DND-41 (cell line): ENCODE data around the gene LSM8.
"Not testable (repeated sequence)": the region's sequence is repeated elsewhere in the genome, so short reads cannot be mapped to it uniquely, and the experiment has no call there.

Source experiments
- ATAC-seq: fragments of 200-7000 bp; cut with Tn5 transposase; 3 replicates; pipeline ENCODE4 v1.9.1; 2021; ENCODE audit warnings: low read depth; ENCODE audit not compliant: insufficient read depth
- DNase-seq: peaks from one replicate; pipeline ENCODE4 v3.0.0-alpha.2; 2020
- H2AFZ ChIP-seq: 2 replicates; pipeline ENCODE4 v1.6.0; 2012; ENCODE audit warnings: low read depth, low read length
- H3K27ac ChIP-seq: 2 replicates; pipeline ENCODE4 v1.5.1; 2012; ENCODE audit warnings: low read length, inconsistent platforms
- H3K27me3 ChIP-seq: fragments of 200-600 bp; sonication (generic); 2 replicates; pipeline ENCODE4 v1.6.0; 2012; ENCODE audit warnings: low read length, mild to moderate bottlenecking, inconsistent platforms; ENCODE audit not compliant: insufficient read depth, poor library complexity
- H3K36me3 ChIP-seq: 2 replicates; pipeline ENCODE4 v1.5.1; 2012; ENCODE audit warnings: low read length, inconsistent platforms; ENCODE audit not compliant: insufficient read depth
- H3K4me1 ChIP-seq: 2 replicates; pipeline ENCODE4 v1.5.1; 2012; ENCODE audit warnings: mild to moderate bottlenecking, low read length; ENCODE audit not compliant: insufficient read depth
- H3K4me2 ChIP-seq: 2 replicates; pipeline ENCODE4 v1.6.0; 2012; ENCODE audit warnings: mild to moderate bottlenecking, moderate library complexity, low read length, inconsistent platforms; ENCODE audit not compliant: insufficient read depth
- H3K4me3 ChIP-seq, 2 experiments: fragments of 200-600 bp in 1 of 2; shearing (Covaris generic) in 1 of 2; 2 replicates each; pipeline ENCODE4 v1.5.1; 2012 to 2016; ENCODE audit warnings: inconsistent platforms in 2 of 2, low read length in 2 of 2, mild to moderate bottlenecking in 2 of 2, low read depth in 1 of 2, moderate library complexity in 1 of 2
- H3K79me2 ChIP-seq: 2 replicates; pipeline ENCODE4 v1.6.0; 2012; ENCODE audit warnings: low read length, inconsistent platforms; ENCODE audit not compliant: insufficient read depth
- H3K9ac ChIP-seq: 2 replicates; pipeline ENCODE4 v1.6.0; 2012; ENCODE audit warnings: low read depth, mild to moderate bottlenecking, inconsistent platforms, low read length, moderate library complexity
- H3K9me3 ChIP-seq: 2 replicates; pipeline ENCODE4 v1.5.1; 2012; ENCODE audit warnings: low read length, moderate library complexity, mild to moderate bottlenecking, inconsistent platforms; ENCODE audit not compliant: insufficient read depth, severe bottlenecking
- H4K20me1 ChIP-seq: 2 replicates; pipeline ENCODE4 v1.6.0; 2012; ENCODE audit warnings: low read length; ENCODE audit not compliant: insufficient read depth
- EZH2 ChIP-seq: IDR thresholded peaks from 3 replicates; pipeline ENCODE4 v1.6.1; 2012; ENCODE audit warnings: borderline replicate concordance, low read depth, mild to moderate bottlenecking, moderate library complexity, low read length, inconsistent platforms; ENCODE audit not compliant: severe bottlenecking
- TF ChIP-seq, protein P1 (sequence below): IDR thresholded peaks from 2 replicates; pipeline ENCODE4 v1.5.1; 2012; ENCODE audit warnings: borderline replicate concordance, low read length, moderate library complexity, mild to moderate bottlenecking; ENCODE audit not compliant: poor library complexity, severe bottlenecking; ENCODE audit errors: extremely low read depth

The LSM8 gene

DNA sequence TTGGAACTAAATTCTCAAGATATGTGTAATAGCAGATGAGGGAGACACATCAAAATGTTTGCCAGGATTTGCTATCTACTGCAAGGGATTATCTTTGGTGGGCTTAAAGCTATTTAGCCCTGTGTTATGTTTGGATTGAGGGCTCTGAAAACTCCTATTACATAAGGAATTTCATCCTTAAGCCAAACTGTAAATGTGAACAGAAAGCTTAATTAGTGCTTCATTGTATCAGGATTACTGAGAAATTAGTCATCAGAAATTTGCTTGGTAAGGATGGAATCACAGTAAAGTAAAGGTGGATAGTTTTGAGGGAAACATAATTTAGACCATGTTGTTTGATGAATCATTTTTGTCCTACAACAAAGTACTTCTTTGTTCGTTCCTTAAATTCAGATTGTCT, 48.9 kb downstream of the LSM8 start:
- Histone ChIP-seq H3K9me3 (no peaks in the 10 kb centered on the region), H2AFZ (no peak overlapping the region), H3K4me3 (no peak overlapping the region), H3K27me3 (no peaks in the 10 kb centered on the region), H3K4me1 (peaks cover 8% of the 10 kb centered on the region; the same call in 1 of the 2 replicates), H3K9ac (no peak overlapping the region), H3K27ac (no peak overlapping the region), H4K20me1 (no peaks in the 10 kb centered on the region), H3K4me2 (no peak overlapping the region), H3K79me2 (no peaks in the 10 kb centered on the region), H3K36me3 (no peaks in the 10 kb centered on the region)
- TF ChIP-seq, protein P1, sequence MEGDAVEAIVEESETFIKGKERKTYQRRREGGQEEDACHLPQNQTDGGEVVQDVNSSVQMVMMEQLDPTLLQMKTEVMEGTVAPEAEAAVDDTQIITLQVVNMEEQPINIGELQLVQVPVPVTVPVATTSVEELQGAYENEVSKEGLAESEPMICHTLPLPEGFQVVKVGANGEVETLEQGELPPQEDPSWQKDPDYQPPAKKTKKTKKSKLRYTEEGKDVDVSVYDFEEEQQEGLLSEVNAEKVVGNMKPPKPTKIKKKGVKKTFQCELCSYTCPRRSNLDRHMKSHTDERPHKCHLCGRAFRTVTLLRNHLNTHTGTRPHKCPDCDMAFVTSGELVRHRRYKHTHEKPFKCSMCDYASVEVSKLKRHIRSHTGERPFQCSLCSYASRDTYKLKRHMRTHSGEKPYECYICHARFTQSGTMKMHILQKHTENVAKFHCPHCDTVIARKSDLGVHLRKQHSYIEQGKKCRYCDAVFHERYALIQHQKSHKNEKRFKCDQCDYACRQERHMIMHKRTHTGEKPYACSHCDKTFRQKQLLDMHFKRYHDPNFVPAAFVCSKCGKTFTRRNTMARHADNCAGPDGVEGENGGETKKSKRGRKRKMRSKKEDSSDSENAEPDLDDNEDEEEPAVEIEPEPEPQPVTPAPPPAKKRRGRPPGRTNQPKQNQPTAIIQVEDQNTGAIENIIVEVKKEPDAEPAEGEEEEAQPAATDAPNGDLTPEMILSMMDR: no peak
- TF ChIP-seq EZH2: no peak
- DNase-seq: no peak
- no peak for ATAC-seq

DNA sequence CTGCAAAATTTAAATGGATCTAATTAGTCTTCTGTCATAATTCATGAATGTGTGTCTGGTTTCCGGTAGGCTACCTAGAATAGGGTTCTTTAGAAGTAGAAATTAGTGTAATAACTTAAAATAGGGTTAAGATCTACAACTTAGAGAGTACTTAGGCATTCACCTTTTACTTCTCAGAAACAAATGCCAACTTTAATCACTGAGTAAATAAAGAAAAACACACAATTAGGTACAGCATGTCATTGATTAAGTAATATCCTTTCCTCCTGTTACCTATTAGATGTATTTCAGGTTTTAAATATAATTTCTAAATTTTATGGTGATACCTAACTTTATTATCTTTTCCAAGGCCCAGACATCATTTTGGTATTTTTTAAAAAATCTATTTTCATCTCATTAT, 49.8 kb downstream of the LSM8 start:
- H2AFZ ChIP-seq: no peak overlapping the region
- H3K27ac ChIP-seq: no peak overlapping the region
- H4K20me1 ChIP-seq: no peaks in the 10 kb centered on the region
- TF ChIP-seq EZH2: no peak
- TF ChIP-seq, protein P1: no peak
- H3K4me1 ChIP-seq: peaks cover 8% of the 10 kb centered on the region; the same call in 1 of the 2 replicates
- no peak overlapping the region for H3K4me2 ChIP-seq
- H3K9me3 ChIP-seq: no peaks in the 10 kb centered on the region
- no peaks in the 10 kb centered on the region for H3K27me3 ChIP-seq
- no peak for DNase-seq
- no peaks in the 10 kb centered on the region for H3K36me3 ChIP-seq
- H3K9ac ChIP-seq: no peak overlapping the region
- H3K79me2 ChIP-seq: no peaks in the 10 kb centered on the region
- no peak overlapping the region for H3K4me3 ChIP-seq
- no peak for ATAC-seq

DNA sequence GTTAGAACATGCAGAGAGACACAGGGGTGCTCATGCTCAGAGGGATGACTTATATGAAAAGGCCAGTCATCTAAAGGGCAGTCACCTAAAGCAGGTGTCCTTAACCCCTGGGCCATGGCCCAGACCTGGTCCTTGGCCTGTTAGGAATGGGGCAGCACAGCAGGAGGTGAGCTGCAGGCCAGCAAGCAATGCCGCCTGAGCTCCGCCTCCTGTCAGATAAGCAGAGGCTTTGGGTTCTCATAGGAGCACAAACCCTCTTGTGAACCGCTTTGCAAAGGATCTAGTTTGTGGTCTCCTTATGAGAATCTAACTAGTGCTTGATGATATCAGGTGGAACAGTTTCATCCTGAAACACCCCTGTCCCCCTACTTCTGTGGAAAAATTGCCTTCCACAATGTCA, 55.0 kb downstream of the LSM8 start:
- no peaks in the 10 kb centered on the region for H3K27me3 ChIP-seq
- TF ChIP-seq, protein P1: no peak
- TF ChIP-seq EZH2: no peak
- DNase-seq (no peak), ATAC-seq (no peak)
- no peaks in the 10 kb centered on the region for H3K36me3 ChIP-seq
- no peak overlapping the region for H3K4me3 ChIP-seq
- no peak overlapping the region for H3K9ac ChIP-seq
- H2AFZ ChIP-seq: no peak overlapping the region
- H3K4me2 ChIP-seq: no peak overlapping the region
- no peaks in the 10 kb centered on the region for H3K79me2 ChIP-seq
- no peaks in the 10 kb centered on the region for H4K20me1 ChIP-seq
- no peaks in the 10 kb centered on the region for H3K9me3 ChIP-seq
- no peak overlapping the region for H3K27ac ChIP-seq
- H3K4me1 ChIP-seq: no peaks in the 10 kb centered on the region

DNA sequence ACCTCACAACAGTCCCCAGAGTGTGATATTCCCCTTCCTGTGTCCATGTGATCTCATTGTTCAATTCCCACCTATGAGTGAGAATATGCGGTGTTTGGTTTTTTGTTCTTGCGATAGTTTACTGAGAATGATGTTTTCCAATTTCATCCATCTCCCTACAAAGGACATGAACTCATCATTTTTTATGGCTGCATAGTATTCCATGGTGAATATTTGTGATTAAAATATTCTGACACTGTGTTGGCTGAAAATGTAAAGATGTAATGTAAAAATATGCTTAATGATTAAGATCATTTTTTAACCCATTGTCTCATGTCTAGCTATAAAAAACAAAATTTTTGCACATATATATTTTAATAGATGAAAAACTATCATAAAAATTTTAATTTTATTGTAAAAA, 56.4 kb downstream of the LSM8 start:
- H3K79me2 ChIP-seq, H3K4me3 ChIP-seq, H2AFZ ChIP-seq, H3K36me3 ChIP-seq, H3K27ac ChIP-seq, H3K4me1 ChIP-seq, DNase-seq, H3K9me3 ChIP-seq, H3K4me2 ChIP-seq, H4K20me1 ChIP-seq, H3K27me3 ChIP-seq, ATAC-seq, H3K9ac ChIP-seq: not testable (repeated sequence)
